ENCODE results near the gene ITGB4. TPM values are rescaled to one million over a fixed set of nuclear protein-coding genes. Genes with fewer than 3 reads are reported as not detected.

Gene ITGB4
- total and polyA plus RNA-seq, 2 of the 13 experiments (the other 11 are each of a cell fraction or from before 2014, with no cell fraction given), result 6.9 to 14.5 TPM

DNA sequence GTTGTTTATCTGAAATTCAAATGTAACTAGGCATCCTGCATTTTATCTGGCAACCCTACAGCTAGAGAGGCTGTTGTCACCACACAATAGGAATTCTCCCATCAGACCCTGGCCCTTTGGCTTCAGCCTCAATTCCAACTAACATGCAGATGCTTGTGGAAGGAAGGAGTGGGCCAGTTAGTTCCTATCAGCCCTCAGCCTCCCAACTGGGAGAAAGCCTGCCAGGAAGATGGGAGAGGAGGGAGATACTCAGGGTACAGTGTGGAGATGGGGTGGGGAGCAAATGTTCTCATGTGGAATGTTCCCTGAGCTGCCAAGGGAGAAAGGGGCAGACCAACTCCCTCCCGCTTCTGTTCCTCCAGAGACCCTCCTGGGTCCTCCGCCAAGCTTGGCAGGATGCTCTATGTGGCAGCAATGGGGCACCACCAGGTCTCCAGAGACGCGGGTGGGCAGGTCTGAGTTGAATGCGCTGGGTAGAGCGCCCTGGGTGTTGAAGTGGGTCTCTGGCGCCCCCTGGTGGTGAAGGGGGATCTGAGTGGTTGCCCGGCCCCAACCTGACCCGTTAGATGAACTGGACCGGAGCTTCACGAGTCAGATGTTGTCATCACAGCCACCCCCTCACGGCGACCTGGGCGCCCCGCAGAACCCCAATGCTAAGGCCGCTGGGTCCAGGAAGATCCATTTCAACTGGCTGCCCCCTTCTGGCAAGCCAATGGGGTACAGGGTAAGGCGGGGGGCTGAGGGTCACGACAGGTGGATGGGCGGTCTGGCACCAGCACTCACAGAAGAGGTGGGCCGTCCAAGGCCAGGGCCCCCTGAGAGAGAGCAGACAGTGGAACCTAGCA lies 28.5 kb downstream of the ITGB4 start (continued):
- TF ChIP-seq PHF20 (CRISPR knock-in tag; IDR thresholded peaks at IDR 0.05) (0 out of 2 replicates have a peak, but pooled peaks have one; percentile 4), ZNF3 (CRISPR knock-in tag; IDR thresholded peaks at IDR 0.05) (no peak), SP4 (CRISPR knock-in tag; IDR thresholded peaks at IDR 0.05) (0 out of 2 replicates have a peak, but pooled peaks have one; percentile 36)
- TF ChIP-seq, protein P1, sequence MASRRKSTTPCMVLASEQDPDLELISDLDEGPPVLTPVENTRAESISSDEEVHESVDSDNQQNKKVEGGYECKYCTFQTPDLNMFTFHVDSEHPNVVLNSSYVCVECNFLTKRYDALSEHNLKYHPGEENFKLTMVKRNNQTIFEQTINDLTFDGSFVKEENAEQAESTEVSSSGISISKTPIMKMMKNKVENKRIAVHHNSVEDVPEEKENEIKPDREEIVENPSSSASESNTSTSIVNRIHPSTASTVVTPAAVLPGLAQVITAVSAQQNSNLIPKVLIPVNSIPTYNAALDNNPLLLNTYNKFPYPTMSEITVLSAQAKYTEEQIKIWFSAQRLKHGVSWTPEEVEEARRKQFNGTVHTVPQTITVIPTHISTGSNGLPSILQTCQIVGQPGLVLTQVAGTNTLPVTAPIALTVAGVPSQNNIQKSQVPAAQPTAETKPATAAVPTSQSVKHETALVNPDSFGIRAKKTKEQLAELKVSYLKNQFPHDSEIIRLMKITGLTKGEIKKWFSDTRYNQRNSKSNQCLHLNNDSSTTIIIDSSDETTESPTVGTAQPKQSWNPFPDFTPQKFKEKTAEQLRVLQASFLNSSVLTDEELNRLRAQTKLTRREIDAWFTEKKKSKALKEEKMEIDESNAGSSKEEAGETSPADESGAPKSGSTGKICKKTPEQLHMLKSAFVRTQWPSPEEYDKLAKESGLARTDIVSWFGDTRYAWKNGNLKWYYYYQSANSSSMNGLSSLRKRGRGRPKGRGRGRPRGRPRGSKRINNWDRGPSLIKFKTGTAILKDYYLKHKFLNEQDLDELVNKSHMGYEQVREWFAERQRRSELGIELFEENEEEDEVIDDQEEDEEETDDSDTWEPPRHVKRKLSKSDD (CRISPR knock-in tag; IDR thresholded peaks at IDR 0.05; ENCODE audit: low read depth), result no peak
- TF ChIP-seq, protein P2, sequence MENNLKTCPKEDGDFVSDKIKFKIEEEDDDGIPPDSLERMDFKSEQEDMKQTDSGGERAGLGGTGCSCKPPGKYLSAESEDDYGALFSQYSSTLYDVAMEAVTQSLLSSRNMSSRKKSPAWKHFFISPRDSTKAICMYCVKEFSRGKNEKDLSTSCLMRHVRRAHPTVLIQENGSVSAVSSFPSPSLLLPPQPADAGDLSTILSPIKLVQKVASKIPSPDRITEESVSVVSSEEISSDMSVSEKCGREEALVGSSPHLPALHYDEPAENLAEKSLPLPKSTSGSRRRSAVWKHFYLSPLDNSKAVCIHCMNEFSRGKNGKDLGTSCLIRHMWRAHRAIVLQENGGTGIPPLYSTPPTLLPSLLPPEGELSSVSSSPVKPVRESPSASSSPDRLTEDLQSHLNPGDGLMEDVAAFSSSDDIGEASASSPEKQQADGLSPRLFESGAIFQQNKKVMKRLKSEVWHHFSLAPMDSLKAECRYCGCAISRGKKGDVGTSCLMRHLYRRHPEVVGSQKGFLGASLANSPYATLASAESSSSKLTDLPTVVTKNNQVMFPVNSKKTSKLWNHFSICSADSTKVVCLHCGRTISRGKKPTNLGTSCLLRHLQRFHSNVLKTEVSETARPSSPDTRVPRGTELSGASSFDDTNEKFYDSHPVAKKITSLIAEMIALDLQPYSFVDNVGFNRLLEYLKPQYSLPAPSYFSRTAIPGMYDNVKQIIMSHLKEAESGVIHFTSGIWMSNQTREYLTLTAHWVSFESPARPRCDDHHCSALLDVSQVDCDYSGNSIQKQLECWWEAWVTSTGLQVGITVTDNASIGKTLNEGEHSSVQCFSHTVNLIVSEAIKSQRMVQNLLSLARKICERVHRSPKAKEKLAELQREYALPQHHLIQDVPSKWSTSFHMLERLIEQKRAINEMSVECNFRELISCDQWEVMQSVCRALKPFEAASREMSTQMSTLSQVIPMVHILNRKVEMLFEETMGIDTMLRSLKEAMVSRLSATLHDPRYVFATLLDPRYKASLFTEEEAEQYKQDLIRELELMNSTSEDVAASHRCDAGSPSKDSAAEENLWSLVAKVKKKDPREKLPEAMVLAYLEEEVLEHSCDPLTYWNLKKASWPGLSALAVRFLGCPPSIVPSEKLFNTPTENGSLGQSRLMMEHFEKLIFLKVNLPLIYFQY (CRISPR knock-in tag; IDR thresholded peaks at IDR 0.05; ENCODE audit: borderline replicate concordance), result peak; percentile 98
